ENCODE data around the gene LRRC63.
"Not testable (repeated sequence)": the region's sequence is repeated elsewhere in the genome, so short reads cannot be mapped to it uniquely, and the experiment has no call there.

Gene LRRC63

GRCh38 chr13:46220234-46220633 lies 8.5 kb downstream of the LRRC63 start:
- not testable (repeated sequence) for H3K27ac ChIP-seq (ENCODE audit: low read depth, low read length); H3K9ac ChIP-seq (ENCODE audit: low read depth in 1 of 2, low read length in 2 of 2); H3K9me3 ChIP-seq (ENCODE audit: control insufficient read depth in 1 of 2, low read length in 2 of 2); H3K4me3 ChIP-seq (ENCODE audit: low read depth in 1 of 2, low read length in 2 of 2); H3K36me3 ChIP-seq (ENCODE audit: control insufficient read depth in 1 of 2, insufficient read depth in 2 of 2, low read length in 2 of 2); H3K27me3 ChIP-seq (ENCODE audit: control insufficient read depth in 1 of 2, insufficient read depth in 2 of 2, low read length in 2 of 2); H3K4me1 ChIP-seq (ENCODE audit: control insufficient read depth in 1 of 2, insufficient read depth in 2 of 2, low read length in 2 of 2)

DNA sequence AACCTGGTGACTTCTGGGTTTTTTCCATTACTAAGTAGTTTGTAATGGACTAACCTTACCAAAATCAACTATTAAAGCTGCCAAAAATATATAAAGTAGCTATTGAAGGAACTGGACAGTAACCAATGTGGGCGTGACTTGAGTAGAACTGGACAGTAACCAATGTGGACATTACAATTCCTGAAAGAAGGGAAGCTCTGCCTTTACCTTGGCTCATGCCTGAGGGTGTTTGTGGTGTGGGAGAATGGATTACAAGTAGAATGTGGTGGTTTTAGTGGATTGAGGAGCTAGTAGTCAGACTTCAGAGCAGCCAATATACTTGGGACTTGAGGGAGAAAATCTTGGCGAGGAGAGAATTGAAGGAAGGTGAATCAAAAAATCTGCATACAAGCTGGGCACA lies 17.5 kb downstream of the LRRC63 start:
- no peaks in the 10 kb centered on the region for H3K4me1 ChIP-seq (ENCODE audit: control insufficient read depth in 1 of 2, insufficient read depth in 2 of 2, low read length in 2 of 2)
- H3K4me3 ChIP-seq (ENCODE audit: low read depth in 1 of 2, low read length in 2 of 2), result no peak overlapping the region
- no peaks in the 10 kb centered on the region for H3K36me3 ChIP-seq (ENCODE audit: control insufficient read depth in 1 of 2, insufficient read depth in 2 of 2, low read length in 2 of 2)
- no peaks in the 10 kb centered on the region for H3K9me3 ChIP-seq (ENCODE audit: control insufficient read depth in 1 of 2, low read length in 2 of 2)
- H3K27me3 ChIP-seq (ENCODE audit: control insufficient read depth in 1 of 2, insufficient read depth in 2 of 2, low read length in 2 of 2), result no peaks in the 10 kb centered on the region
- H3K9ac ChIP-seq (ENCODE audit: low read depth in 1 of 2, low read length in 2 of 2), result no peak overlapping the region
- H3K27ac ChIP-seq (ENCODE audit: low read depth, low read length), result no peak overlapping the region

DNA sequence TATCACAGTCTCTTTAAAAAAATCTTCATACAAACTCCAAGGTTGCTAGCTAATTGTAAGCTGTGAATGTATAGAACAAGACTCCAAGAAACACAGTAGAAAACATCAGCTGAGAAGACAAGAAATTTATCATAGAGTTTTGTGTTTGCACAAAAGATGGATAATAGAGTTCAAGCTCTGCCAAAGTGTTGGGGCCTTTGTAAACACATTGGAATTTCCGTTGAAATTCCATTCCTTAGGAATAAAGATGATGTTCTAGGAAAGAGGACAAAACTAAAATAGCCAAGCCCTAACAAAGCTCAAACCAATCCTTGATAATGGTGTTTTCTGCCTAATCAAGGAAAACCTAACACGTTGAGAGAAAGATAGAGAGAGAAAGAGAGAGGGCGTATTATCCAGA lies 20.6 kb downstream of the LRRC63 start:
- H3K36me3 ChIP-seq (ENCODE audit: control insufficient read depth in 1 of 2, insufficient read depth in 2 of 2, low read length in 2 of 2), result no peaks in the 10 kb centered on the region
- H3K9ac ChIP-seq (ENCODE audit: low read depth in 1 of 2, low read length in 2 of 2), result no peak overlapping the region
- no peak overlapping the region for H3K4me3 ChIP-seq (ENCODE audit: low read depth in 1 of 2, low read length in 2 of 2)
- H3K4me1 ChIP-seq (ENCODE audit: control insufficient read depth in 1 of 2, insufficient read depth in 2 of 2, low read length in 2 of 2), result no peaks in the 10 kb centered on the region
- H3K27ac ChIP-seq (ENCODE audit: low read depth, low read length), result no peak overlapping the region
- peaks cover 0 to 4% of the 10 kb centered on the region in 2 donors for H3K9me3 ChIP-seq (ENCODE audit: control insufficient read depth in 1 of 2, low read length in 2 of 2)
- no peaks in the 10 kb centered on the region for H3K27me3 ChIP-seq (ENCODE audit: control insufficient read depth in 1 of 2, insufficient read depth in 2 of 2, low read length in 2 of 2)

GRCh38 chr13:46235286-46235685 lies 23.6 kb downstream of the LRRC63 start:
- H3K4me3 ChIP-seq (ENCODE audit: low read depth in 1 of 2, low read length in 2 of 2), result no peak overlapping the region
- H3K36me3 ChIP-seq (ENCODE audit: control insufficient read depth in 1 of 2, insufficient read depth in 2 of 2, low read length in 2 of 2), result no peaks in the 10 kb centered on the region
- peaks cover 0 to 4% of the 10 kb centered on the region in 2 donors for H3K9me3 ChIP-seq (ENCODE audit: control insufficient read depth in 1 of 2, low read length in 2 of 2)
- no peak overlapping the region for H3K27ac ChIP-seq (ENCODE audit: low read depth, low read length)
- no peaks in the 10 kb centered on the region for H3K27me3 ChIP-seq (ENCODE audit: control insufficient read depth in 1 of 2, insufficient read depth in 2 of 2, low read length in 2 of 2)
- no peaks in the 10 kb centered on the region for H3K4me1 ChIP-seq (ENCODE audit: control insufficient read depth in 1 of 2, insufficient read depth in 2 of 2, low read length in 2 of 2)
- no peak overlapping the region for H3K9ac ChIP-seq (ENCODE audit: low read depth in 1 of 2, low read length in 2 of 2)

GRCh38 chr13:46265292-46265691 lies 53.6 kb downstream of the LRRC63 start:
- Histone ChIP-seq H3K27ac (ENCODE audit: low read depth, low read length) (no peak overlapping the region), H3K4me3 (ENCODE audit: low read depth in 1 of 2, low read length in 2 of 2) (no peak overlapping the region), H3K27me3 (ENCODE audit: control insufficient read depth in 1 of 2, insufficient read depth in 2 of 2, low read length in 2 of 2) (peaks cover 0 to 3% of the 10 kb centered on the region in 2 donors), H3K9me3 (ENCODE audit: control insufficient read depth in 1 of 2, low read length in 2 of 2) (no peaks in the 10 kb centered on the region), H3K9ac (ENCODE audit: low read depth in 1 of 2, low read length in 2 of 2) (no peak overlapping the region), H3K36me3 (ENCODE audit: control insufficient read depth in 1 of 2, insufficient read depth in 2 of 2, low read length in 2 of 2) (no peaks in the 10 kb centered on the region), H3K4me1 (ENCODE audit: control insufficient read depth in 1 of 2, insufficient read depth in 2 of 2, low read length in 2 of 2) (no peaks in the 10 kb centered on the region)

DNA sequence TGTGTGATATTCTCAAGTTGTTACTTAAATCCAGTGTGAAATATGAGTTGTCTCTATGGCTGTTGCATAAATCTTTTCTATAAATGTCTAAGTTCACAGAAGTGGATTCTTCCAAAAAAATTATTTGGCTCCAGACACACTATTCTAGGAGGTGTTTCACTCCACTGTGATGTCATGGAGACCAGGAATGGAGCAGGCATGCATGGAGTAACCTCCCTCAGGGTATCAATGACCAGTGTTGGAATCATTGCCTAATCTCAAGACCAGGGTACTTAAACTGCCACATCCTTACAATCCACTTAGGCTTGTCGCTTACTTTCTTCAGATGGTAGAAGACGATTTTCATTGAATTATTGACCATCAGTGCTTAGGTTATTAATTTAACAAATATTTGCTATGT lies 55.4 kb downstream of the LRRC63 start:
- Histone ChIP-seq H3K4me1 (ENCODE audit: control insufficient read depth in 1 of 2, insufficient read depth in 2 of 2, low read length in 2 of 2) (no peaks in the 10 kb centered on the region), H3K9ac (ENCODE audit: low read depth in 1 of 2, low read length in 2 of 2) (no peak overlapping the region), H3K36me3 (ENCODE audit: control insufficient read depth in 1 of 2, insufficient read depth in 2 of 2, low read length in 2 of 2) (no peaks in the 10 kb centered on the region), H3K27me3 (ENCODE audit: control insufficient read depth in 1 of 2, insufficient read depth in 2 of 2, low read length in 2 of 2) (peaks cover 0 to 3% of the 10 kb centered on the region in 2 donors), H3K4me3 (ENCODE audit: low read depth in 1 of 2, low read length in 2 of 2) (no peak overlapping the region), H3K27ac (ENCODE audit: low read depth, low read length) (no peak overlapping the region), H3K9me3 (ENCODE audit: control insufficient read depth in 1 of 2, low read length in 2 of 2) (no peaks in the 10 kb centered on the region)

DNA sequence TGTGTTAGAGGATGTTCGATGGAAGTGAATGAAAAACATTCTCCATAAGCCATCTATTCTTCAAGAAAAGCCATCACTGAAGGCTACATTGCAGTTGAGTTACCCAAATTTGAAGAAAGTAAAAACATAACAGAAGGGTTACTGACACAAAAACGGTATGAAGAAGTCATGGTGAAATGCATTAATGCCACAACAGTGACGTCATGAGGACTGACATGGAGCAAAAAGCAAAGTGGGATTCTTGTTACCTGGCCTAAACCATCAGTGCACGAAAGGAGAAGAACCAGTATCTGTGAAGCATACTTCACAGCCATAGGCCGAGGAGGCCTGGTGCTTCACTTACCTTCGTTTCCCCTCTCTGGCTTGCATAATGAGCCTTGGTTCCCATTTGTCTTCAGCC lies 58.7 kb downstream of the LRRC63 start:
- Histone ChIP-seq H3K27ac (ENCODE audit: low read depth, low read length) (no peak overlapping the region), H3K9me3 (ENCODE audit: control insufficient read depth in 1 of 2, low read length in 2 of 2) (no peaks in the 10 kb centered on the region), H3K4me3 (ENCODE audit: low read depth in 1 of 2, low read length in 2 of 2) (no peak overlapping the region), H3K27me3 (ENCODE audit: control insufficient read depth in 1 of 2, insufficient read depth in 2 of 2, low read length in 2 of 2) (no peaks in the 10 kb centered on the region), H3K4me1 (ENCODE audit: control insufficient read depth in 1 of 2, insufficient read depth in 2 of 2, low read length in 2 of 2) (no peaks in the 10 kb centered on the region), H3K9ac (ENCODE audit: low read depth in 1 of 2, low read length in 2 of 2) (no peak overlapping the region), H3K36me3 (ENCODE audit: control insufficient read depth in 1 of 2, insufficient read depth in 2 of 2, low read length in 2 of 2) (no peaks in the 10 kb centered on the region)

- no peak overlapping the region for H3K4me3 ChIP-seq (ENCODE audit: low read depth in 1 of 2, low read length in 2 of 2)
- no peak overlapping the region for H3K27ac ChIP-seq (ENCODE audit: low read depth, low read length)
- H3K36me3 ChIP-seq (ENCODE audit: control insufficient read depth in 1 of 2, insufficient read depth in 2 of 2, low read length in 2 of 2), result no peaks in the 10 kb centered on the region
- no peaks in the 10 kb centered on the region for H3K4me1 ChIP-seq (ENCODE audit: control insufficient read depth in 1 of 2, insufficient read depth in 2 of 2, low read length in 2 of 2)
- no peaks in the 10 kb centered on the region for H3K27me3 ChIP-seq (ENCODE audit: control insufficient read depth in 1 of 2, insufficient read depth in 2 of 2, low read length in 2 of 2)
- no peaks in the 10 kb centered on the region for H3K9me3 ChIP-seq (ENCODE audit: control insufficient read depth in 1 of 2, low read length in 2 of 2)
- no peak overlapping the region for H3K9ac ChIP-seq (ENCODE audit: low read depth in 1 of 2, low read length in 2 of 2)
These were observed 62.5 kb downstream of the LRRC63 start for GRCh38 chr13:46274094-46274698.

DNA sequence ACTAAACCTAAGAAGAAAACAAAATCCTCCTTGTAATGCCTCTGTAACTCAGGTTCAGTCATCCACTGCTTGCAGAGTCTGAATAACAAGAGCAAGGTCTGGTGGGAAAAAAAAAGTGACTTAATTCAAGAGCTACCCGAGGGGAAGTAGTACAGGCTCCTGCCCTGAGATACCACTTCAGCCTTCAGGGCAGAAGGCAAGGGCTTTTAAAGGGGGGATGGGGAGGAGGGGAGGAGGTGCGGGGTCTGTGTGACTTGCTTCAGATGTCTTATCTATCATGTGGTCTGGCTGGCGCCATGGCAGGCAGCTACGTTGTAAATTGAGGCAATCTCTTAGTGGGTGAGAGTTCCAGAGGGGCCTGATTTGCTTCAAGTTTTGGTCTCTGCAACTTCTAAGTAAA lies 66.7 kb downstream of the LRRC63 start:
- no peaks in the 10 kb centered on the region for H3K27me3 ChIP-seq (ENCODE audit: control insufficient read depth in 1 of 2, insufficient read depth in 2 of 2, low read length in 2 of 2)

DNA sequence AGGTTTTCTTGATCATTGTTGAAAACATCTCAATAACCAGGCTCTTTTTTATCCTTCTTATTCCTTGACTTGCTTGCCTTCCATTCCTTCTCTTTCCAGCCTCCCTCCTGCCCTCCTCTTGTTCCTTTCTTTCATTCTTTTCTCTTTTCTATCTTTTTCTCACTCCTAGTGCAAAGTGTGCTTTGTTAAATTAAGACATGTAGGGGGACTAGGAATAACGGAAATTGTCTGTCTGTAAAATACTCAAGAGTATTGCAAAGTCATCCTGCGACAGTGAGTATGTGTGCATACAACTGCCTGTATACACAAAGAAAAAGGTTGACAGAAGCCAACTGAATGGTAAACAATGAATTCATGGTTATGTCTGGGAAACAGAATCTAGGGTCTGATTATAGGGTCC lies 70.1 kb downstream of the LRRC63 start:
- H3K36me3 ChIP-seq (ENCODE audit: control insufficient read depth in 1 of 2, insufficient read depth in 2 of 2, low read length in 2 of 2), result no peaks in the 10 kb centered on the region
- H3K27ac ChIP-seq (ENCODE audit: low read depth, low read length), result no peak overlapping the region
- H3K27me3 ChIP-seq (ENCODE audit: control insufficient read depth in 1 of 2, insufficient read depth in 2 of 2, low read length in 2 of 2), result no peaks in the 10 kb centered on the region
- H3K4me3 ChIP-seq (ENCODE audit: low read depth in 1 of 2, low read length in 2 of 2), result no peak overlapping the region
- no peaks in the 10 kb centered on the region for H3K4me1 ChIP-seq (ENCODE audit: control insufficient read depth in 1 of 2, insufficient read depth in 2 of 2, low read length in 2 of 2)
- no peaks in the 10 kb centered on the region for H3K9me3 ChIP-seq (ENCODE audit: control insufficient read depth in 1 of 2, low read length in 2 of 2)
- no peak overlapping the region for H3K9ac ChIP-seq (ENCODE audit: low read depth in 1 of 2, low read length in 2 of 2)

More for the DNA sequence above, 66.7 kb downstream of the LRRC63 start:
- H3K4me3 ChIP-seq (ENCODE audit: low read depth in 1 of 2, low read length in 2 of 2), result no peak overlapping the region
- no peak overlapping the region for H3K27ac ChIP-seq (ENCODE audit: low read depth, low read length)
- H3K9me3 ChIP-seq (ENCODE audit: control insufficient read depth in 1 of 2, low read length in 2 of 2), result no peaks in the 10 kb centered on the region
- no peak overlapping the region for H3K9ac ChIP-seq (ENCODE audit: low read depth in 1 of 2, low read length in 2 of 2)
- H3K36me3 ChIP-seq (ENCODE audit: control insufficient read depth in 1 of 2, insufficient read depth in 2 of 2, low read length in 2 of 2), result no peaks in the 10 kb centered on the region
- H3K4me1 ChIP-seq (ENCODE audit: control insufficient read depth in 1 of 2, insufficient read depth in 2 of 2, low read length in 2 of 2), result no peaks in the 10 kb centered on the region
